K562 (cell line): Measurements from ENCODE around the gene FANK1. TPM values are rescaled to one million over a fixed set of nuclear protein-coding genes. Genes with fewer than 3 reads are reported as not detected.

Experiments
- ATAC-seq: fragments of 200-7000 bp; cut with Tn5 transposase; 3 replicates; pipeline ENCODE4 v1.9.1; 2020; ENCODE audit warnings: moderate library complexity
- BruUV-seq: library from RNA; stranded (reverse); fragments of 400-500 nt; replicated peaks from 2 replicates; lab custom pipeline; 2021; lab: Mats Ljungman, UMichigan
- CTCF ChIA-PET: fragments of 300-600 bp; formaldehyde crosslinking; extraction: SDS; loops from one replicate; lab custom pipeline; 2021; ENCODE audit warnings: low intra/inter-chr PET ratio; lab: Yijun Ruan, JAX
- POLR2A ChIA-PET: fragments of 300-600, 350-650 bp; sonication (Branson Sonifier 250); formaldehyde crosslinking; extraction: SDS; loops from one replicate; lab custom pipeline; 2021; ENCODE audit warnings: antibody characterized with exemption, inconsistent platforms; lab: Yijun Ruan, JAX
- DNase-seq, 4 experiments: peaks; one replicate each; pipeline versions ENCODE4 v3.0.0 to v3.0.0-alpha.2; 2011 to 2018; ENCODE audit warnings: low spot score in 3 of 4, mixed read lengths in 3 of 4; ENCODE audit errors: extremely low read depth in 1 of 4
- FAIRE-seq: peaks from 2 replicates; lab custom pipeline; 2011; peaks lifted over from hg19 to GRCh38; lab: Jason Lieb, UNC
- H2AFZ ChIP-seq: 2 replicates; pipeline ENCODE4 v1.6.0; 2011; ENCODE audit warnings: low read depth, low read length, control low read depth, inconsistent platforms
- H3K27ac ChIP-seq: fragments of 200-600 bp; 3 replicates; pipeline ENCODE4 v1.8.0; 2011; ENCODE audit warnings: low read depth, mild to moderate bottlenecking, control low read depth, inconsistent platforms, low read length, moderate library complexity, mixed read lengths; ENCODE audit errors: extremely low read depth
- H3K27me3 ChIP-seq, 2 experiments: fragments of 300-600 bp in 1 of 2; 2 replicates in 1 of 2; 3 replicates in 1 of 2; pipeline versions ENCODE4 v1.6.0 to v1.8.0; 2011; ENCODE audit warnings: inconsistent platforms in 2 of 2, low read length in 2 of 2, mild to moderate bottlenecking in 1 of 2, mixed read lengths in 1 of 2, moderate library complexity in 1 of 2; ENCODE audit not compliant: control insufficient read depth in 2 of 2, insufficient read depth in 2 of 2
- H3K36me3 ChIP-seq: fragments of 300-600 bp; 3 replicates; pipeline ENCODE4 v1.8.0; 2011; ENCODE audit warnings: mild to moderate bottlenecking, low read length, inconsistent platforms; ENCODE audit not compliant: control insufficient read depth, insufficient read depth
- H3K4me1 ChIP-seq, 2 experiments: fragments of 200-600 bp in 1 of 2; replicated peaks in 1 of 2; 2 replicates in 1 of 2; 3 replicates in 1 of 2; pipeline versions ENCODE4 v1.5.1 to v1.8.0; 2011; ENCODE audit warnings: inconsistent platforms in 2 of 2, low read length in 2 of 2, mild to moderate bottlenecking in 1 of 2, mixed read lengths in 1 of 2, moderate library complexity in 1 of 2; ENCODE audit not compliant: control insufficient read depth in 2 of 2, insufficient read depth in 2 of 2
- H3K4me2 ChIP-seq: 2 replicates; pipeline ENCODE4 v1.6.1; 2011; ENCODE audit warnings: low read length, control low read depth, inconsistent platforms, mixed read lengths; ENCODE audit not compliant: insufficient read depth
- H3K4me3 ChIP-seq: fragments of 200-600 bp; sonication (generic), shearing (Covaris generic); 2 replicates; pipeline ENCODE4 v1.5.1; 2016; ENCODE audit warnings: control low read depth, inconsistent platforms
- H3K79me2 ChIP-seq: fragments of 200-600 bp; 3 replicates; pipeline ENCODE4 v1.8.0; 2011; ENCODE audit warnings: low read length, inconsistent platforms; ENCODE audit not compliant: control insufficient read depth, insufficient read depth
- H3K9ac ChIP-seq, 2 experiments: 2 replicates each; pipeline versions ENCODE4 v1.6.0 to v1.6.1; 2011; ENCODE audit warnings: low read depth in 2 of 2, low read length in 2 of 2, control low read depth in 1 of 2, inconsistent platforms in 1 of 2, mild to moderate bottlenecking in 1 of 2, mixed read lengths in 1 of 2; ENCODE audit not compliant: insufficient read depth in 1 of 2
- H3K9me1 ChIP-seq: one replicate; pipeline ENCODE4 v1.6.0; 2011; ENCODE audit warnings: inconsistent platforms, mild to moderate bottlenecking, low read length, moderate library complexity; ENCODE audit not compliant: control insufficient read depth, insufficient read depth
- H3K9me3 ChIP-seq: replicated peaks from 2 replicates; pipeline ENCODE4 v1.5.1; 2011; ENCODE audit warnings: low read depth, low read length, inconsistent platforms; ENCODE audit not compliant: control insufficient read depth, insufficient read depth
- H4K20me1 ChIP-seq: replicated peaks from 2 replicates; pipeline ENCODE4 v1.6.1; 2011; ENCODE audit warnings: low read length, inconsistent platforms, mixed read lengths; ENCODE audit not compliant: control insufficient read depth, insufficient read depth
- CBX8 ChIP-seq: fragments of 200-600 bp; sonication (generic); IDR thresholded peaks from 2 replicates; pipeline ENCODE4 v1.6.1; 2012; ENCODE audit warnings: borderline replicate concordance, mixed run types, low read depth, mild to moderate bottlenecking, moderate library complexity, mixed read lengths, low read length, control low read depth, inconsistent platforms; ENCODE audit not compliant: poor library complexity, severe bottlenecking; ENCODE audit errors: extremely low read depth
- CSDE1 ChIP-seq, 2 experiments: fragments of 450-650 bp; IDR thresholded peaks; 2 replicates each; pipeline ENCODE4 v1.6.1; 2016; ENCODE audit warnings: mild to moderate bottlenecking in 1 of 2
- CTCF ChIP-seq, 3 experiments: IDR thresholded peaks in 2 of 3; conservative IDR thresholded peaks in 1 of 3; 2 replicates each; pipeline ENCODE4 v1.5.1; 2011 to 2012; ENCODE audit warnings: low read length in 3 of 3, mild to moderate bottlenecking in 3 of 3, control low read depth in 2 of 3, improper control_type of control experiment in 1 of 3, inconsistent platforms in 1 of 3, low read depth in 1 of 3, mixed read lengths in 1 of 3, moderate library complexity in 1 of 3; ENCODE audit not compliant: insufficient read depth in 2 of 3
- E2F4 ChIP-seq: sonication (generic); formaldehyde crosslinking; IDR thresholded peaks from 2 replicates; pipeline ENCODE4 v1.8.0; 2022; ENCODE audit warnings: mild to moderate bottlenecking, low read depth, missing genetic modification reagents
- EWSR1 ChIP-seq: fragments of 450-650 bp; IDR thresholded peaks from 2 replicates; pipeline ENCODE4 v1.6.1; 2018; ENCODE audit warnings: borderline replicate concordance, mild to moderate bottlenecking, low read depth, moderate library complexity; ENCODE audit not compliant: partially characterized antibody
- L3MBTL2 ChIP-seq: fragments of 450-650 bp; IDR thresholded peaks from 2 replicates; pipeline ENCODE4 v1.6.1; 2016; ENCODE audit warnings: mild to moderate bottlenecking, moderate library complexity
- MCM2 ChIP-seq: fragments of 450-650 bp; IDR thresholded peaks from 2 replicates; pipeline ENCODE4 v1.6.1; 2017; ENCODE audit warnings: low read depth, mild to moderate bottlenecking
- SIRT6 ChIP-seq: IDR thresholded peaks from one replicate; pipeline ENCODE4 v1.6.1; 2012; ENCODE audit warnings: low read depth, mild to moderate bottlenecking, control low read depth, inconsistent platforms, low read length, moderate library complexity
- SMARCA5 ChIP-seq: fragments of 450-650 bp; IDR thresholded peaks from 2 replicates; pipeline ENCODE4 v1.6.1; 2016
- U2AF1 ChIP-seq: fragments of 200-400 bp; formaldehyde crosslinking; optimal IDR thresholded peaks from 2 replicates; pipeline ENCODE3; 2017; ENCODE audit warnings: mild to moderate bottlenecking, low read depth, low read length, moderate library complexity
- ZNF282 ChIP-seq: sonication (generic); formaldehyde crosslinking; IDR thresholded peaks from 2 replicates; pipeline ENCODE4 v1.8.1; 2023; ENCODE audit warnings: missing genetic modification reagents
- ZNF584 ChIP-seq: fragments of 200-800 bp; sonication (Bioruptor generic); IDR thresholded peaks from 2 replicates; pipeline ENCODE4 v1.6.1; 2016; ENCODE audit warnings: low read depth, mild to moderate bottlenecking, missing genetic modification characterization, missing compliant biosample characterization
- ZNF79 ChIP-seq: fragments of 250-450 bp; sonication (Bioruptor Pico); IDR thresholded peaks from 2 replicates; pipeline ENCODE4 v1.4.0; 2020; ENCODE audit warnings: low read depth, mild to moderate bottlenecking, moderate library complexity
- WGBS: fragments of 100-300 bp; shearing (Covaris generic); methylation state at CpG from one replicate; pipeline ENCODE4 v1.1.6; 2016; ENCODE audit warnings: low coverage, mixed read lengths; ENCODE audit not compliant: insufficient coverage; ENCODE audit errors: missing lambda C conversion rate; 5-methylcytosine and 5-hydroxymethylcytosine counted together
- in situ Hi-C: fragments of 300-500 bp; cut with MboI; formaldehyde crosslinking; loops from 4 replicates; pipeline ENCODE4 v1.15.0; 2018; ENCODE audit warnings: inconsistent platforms, mixed read lengths
- intact Hi-C: fragments of 100-400 bp; cut with micrococcal nuclease; formaldehyde crosslinking; loops from 2 replicates; pipeline ENCODE4 v1.14.2; 2022
- polyA plus RNA-seq, 8 experiments: library from polyadenylated mRNA; depleted of rRNA in 4 of 8; stranded (reverse) in 5 of 8; unstranded in 3 of 8; fragments of >200 nt; fragmentation: Nextera tagmentation in 2 of 8; fragmentation: Illumina TruSeq in 1 of 8; extraction: Ambion mirVana in 2 of 8; extraction: Trizol in 1 of 8; gene quantifications; 2 replicates each; pipeline versions ENCODE4 v1.2.1 to v1.2.3, GENCODE V29; 2011 to 2014; ENCODE audit warnings: inconsistent platforms in 1 of 8, missing spikeins in 1 of 8
- total RNA-seq, 7 experiments: library from RNA; depleted of rRNA in 6 of 7; stranded (reverse); fragments of >200 nt in 6 of 7; fragmentation: Illumina TruSeq in 2 of 7; extraction: Trizol in 2 of 7; gene quantifications; 2 replicates each; pipeline versions ENCODE4 v1.2.1 to v1.2.3, GENCODE V29; 2011 to 2021; ENCODE audit warnings: low replicate concordance in 1 of 7

FANK1 gene
- total and polyA plus RNA-seq, 9 of the 15 experiments (the other 6 are each of a cell fraction or from before 2014, with no cell fraction given) = 0.11 to 2.3 (median 0.51) TPM; not detected in 1

GRCh38 chr10:125883211-125883610 lies 13.2 kb upstream of the FANK1 start:
- no peak for DNase-seq
- BruUV-seq = no TSS peak
- no peak overlapping the region for H2AFZ ChIP-seq
- no peak overlapping the region for H3K4me2 ChIP-seq
- TF ChIP-seq ZNF584 (CRISPR knock-in tag) (no peak), SMARCA5 (no peak), MCM2 (no peak), EWSR1 (no peak), ZNF79 (CRISPR knock-in tag) (no peak), CSDE1 (IDR thresholded peaks at IDR 0.05) (no peak), CBX8 (no peak), E2F4 (CRISPR knock-in tag) (no peak), ZNF282 (CRISPR knock-in tag) (no peak), L3MBTL2 (no peak), SIRT6 (no peak), CTCF (IDR thresholded peaks at IDR 0.05 in 2 of 3, conservative IDR thresholded peaks at IDR 0.05 in 1 of 3; ENCODE audit: insufficient read depth in 2 of 3, low read depth in 1 of 3, low read length in 3 of 3) (no peak), U2AF1 (no peak)
- H3K9me3 ChIP-seq = no peaks in the 10 kb centered on the region
- H3K27me3 ChIP-seq = no peaks in the 10 kb centered on the region
- CTCF ChIA-PET = no interaction called here
- no peak for ATAC-seq
- POLR2A ChIA-PET = no interaction called here
- no peaks in the 10 kb centered on the region for H3K36me3 ChIP-seq
- intact Hi-C loops (no loop called here), in situ Hi-C loops (no loop called here)
- H3K9me1 ChIP-seq = no peaks in the 10 kb centered on the region
- H3K79me2 ChIP-seq = no peaks in the 10 kb centered on the region
- 41% methylated on average over 3 of the region's 3 CpGs for WGBS
- FAIRE-seq = no peak
- no peaks in the 10 kb centered on the region for H3K4me1 ChIP-seq
- no peak overlapping the region for H3K27ac ChIP-seq
- H4K20me1 ChIP-seq = no peaks in the 10 kb centered on the region
- H3K9ac ChIP-seq = no peak overlapping the region
- H3K4me3 ChIP-seq = no peak overlapping the region
